OCI-LY1 (cell line): ENCODE measurements around the gene SKA1.

Experiments used
- CTCF ChIP-seq: fragments of 200-600 bp; sonication (generic), shearing (Covaris generic); IDR thresholded peaks from 2 replicates; pipeline ENCODE4 v1.5.1; 2017; ENCODE audit warnings: mild to moderate bottlenecking, antibody characterized with exemption, low read length, moderate library complexity, mixed read lengths
- EZH2 ChIP-seq: fragments of 200-600 bp; sonication (generic), shearing (Covaris generic); IDR thresholded peaks from 2 replicates; pipeline ENCODE4 v1.8.0; 2017; ENCODE audit warnings: borderline replicate concordance, mixed run types, mild to moderate bottlenecking, antibody characterized with exemption, low read length, moderate library complexity, mixed read lengths

GRCh38 chr18:50338122-50338521, 36.7 kb upstream of the SKA1 start:
- no peak for TF ChIP-seq CTCF
- TF ChIP-seq EZH2: no peak
